GM12878 (cell line): ENCODE results near the gene PHLDB3. TPM values are rescaled to one million over a fixed set of nuclear protein-coding genes. Genes with fewer than 3 reads are reported as not detected.

Experiments
- FOXK2 ChIP-seq: fragments of 450-650 bp; IDR thresholded peaks from 2 replicates; pipeline ENCODE4 v1.6.1; 2017; ENCODE audit warnings: mild to moderate bottlenecking, moderate library complexity
- JUND ChIP-seq: IDR thresholded peaks from 2 replicates; pipeline ENCODE4 v1.6.1; 2012; ENCODE audit warnings: low read depth, mild to moderate bottlenecking, low read length, improper control_type of control experiment, moderate library complexity
- KAT2A ChIP-seq: conservative IDR thresholded peaks from 2 replicates; pipeline ENCODE4 v1.6.1; 2011; ENCODE audit warnings: low read depth, low read length; ENCODE audit not compliant: control insufficient read depth
- MEF2A ChIP-seq: IDR thresholded peaks from 2 replicates; pipeline ENCODE4 v1.6.1; 2011; ENCODE audit warnings: low read depth, mild to moderate bottlenecking, low read length, moderate library complexity; ENCODE audit not compliant: insufficient read depth
- MTA3 ChIP-seq: IDR thresholded peaks from 2 replicates; pipeline ENCODE4 v1.6.1; 2012; ENCODE audit warnings: low read length, inconsistent platforms, borderline replicate concordance
- NBN ChIP-seq: fragments of 450-650 bp; IDR thresholded peaks from 2 replicates; pipeline ENCODE4 v1.6.1; 2016
- NR2C2 ChIP-seq: IDR thresholded peaks from 2 replicates; pipeline ENCODE4 v1.6.1; 2011; ENCODE audit warnings: borderline replicate concordance, low read depth; ENCODE audit not compliant: control insufficient read depth, insufficient read length
- SMARCA5 ChIP-seq: fragments of 450-650 bp; IDR thresholded peaks from 2 replicates; pipeline ENCODE4 v1.6.1; 2017; ENCODE audit warnings: mild to moderate bottlenecking
- STAT1 ChIP-seq: fragments of 450-650 bp; conservative IDR thresholded peaks from 2 replicates; pipeline ENCODE4 v1.6.1; 2014; ENCODE audit warnings: antibody characterized with exemption, mild to moderate bottlenecking
- polyA plus RNA-seq, 11 experiments: library from polyadenylated mRNA; depleted of rRNA in 4 of 11; unstranded in 6 of 11; stranded (reverse) in 5 of 11; fragments of >200 nt; fragmentation: Nextera tagmentation in 4 of 11; fragmentation: Illumina TruSeq in 1 of 11; extraction: Ambion mirVana in 4 of 11; extraction: Trizol in 1 of 11; gene quantifications; 1 replicate in 1 of 11; 2 replicates in 10 of 11; pipeline versions ENCODE4 v1.2.1 to v1.2.3, GENCODE V29; 2011 to 2016; ENCODE audit warnings: inconsistent platforms in 2 of 11, missing spikeins in 2 of 11, low read depth in 1 of 11
- total RNA-seq, 4 experiments: library from RNA; depleted of rRNA in 3 of 4; stranded (reverse); fragments of >200 nt in 3 of 4; fragmentation: Illumina TruSeq in 1 of 4; extraction: Trizol in 1 of 4; gene quantifications; 2 replicates each; pipeline versions ENCODE4 v1.2.1 to v1.2.3, GENCODE V29; 2013 to 2021
- TF ChIP-seq, protein P1 (sequence below): fragments of 450-650 bp; IDR thresholded peaks from 2 replicates; pipeline ENCODE4 v1.6.1; 2016; ENCODE audit warnings: mild to moderate bottlenecking, moderate library complexity, borderline replicate concordance
- TF ChIP-seq, protein P2 (sequence below): fragments of 450-650 bp; IDR thresholded peaks from 2 replicates; pipeline ENCODE4 v1.6.1; 2014; ENCODE audit warnings: mild to moderate bottlenecking

PHLDB3 gene
- total and polyA plus RNA-seq, 10 of the 15 experiments (the other 5 are each of a cell fraction or from before 2014, with no cell fraction given) = 0.13 to 13.0 (median 5.5) TPM

DNA sequence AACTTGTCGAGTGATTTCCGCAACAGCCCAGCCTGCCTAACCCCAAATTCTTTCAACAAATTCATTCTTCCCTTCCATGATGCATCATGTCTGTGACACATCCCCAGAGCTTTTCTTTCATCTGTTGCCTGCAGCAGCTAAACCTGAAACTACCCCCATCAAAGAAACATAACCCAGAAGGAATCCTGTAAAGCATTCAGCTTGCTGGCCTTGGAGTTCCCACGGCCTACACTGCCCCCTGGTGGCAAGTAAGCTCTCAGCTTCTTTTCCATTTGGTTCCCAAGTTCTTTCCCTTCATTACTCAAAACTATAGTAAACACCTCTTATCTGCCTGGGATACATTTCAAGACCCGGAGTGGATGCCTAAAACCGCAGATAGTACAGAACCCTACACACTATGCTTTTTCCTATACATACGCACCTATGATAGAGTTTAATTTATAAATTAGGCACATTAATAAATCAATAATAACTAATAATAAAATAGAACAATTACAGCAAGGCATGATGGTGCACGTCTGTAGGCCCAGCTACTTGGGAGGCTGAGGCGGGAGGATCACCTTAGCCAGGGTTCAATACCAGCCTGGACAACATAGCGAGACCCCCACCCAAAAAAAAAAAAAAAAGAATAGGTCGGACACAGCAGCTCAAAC is 15.0 kb upstream of the PHLDB3 start (continued):
- TF ChIP-seq, protein P1, sequence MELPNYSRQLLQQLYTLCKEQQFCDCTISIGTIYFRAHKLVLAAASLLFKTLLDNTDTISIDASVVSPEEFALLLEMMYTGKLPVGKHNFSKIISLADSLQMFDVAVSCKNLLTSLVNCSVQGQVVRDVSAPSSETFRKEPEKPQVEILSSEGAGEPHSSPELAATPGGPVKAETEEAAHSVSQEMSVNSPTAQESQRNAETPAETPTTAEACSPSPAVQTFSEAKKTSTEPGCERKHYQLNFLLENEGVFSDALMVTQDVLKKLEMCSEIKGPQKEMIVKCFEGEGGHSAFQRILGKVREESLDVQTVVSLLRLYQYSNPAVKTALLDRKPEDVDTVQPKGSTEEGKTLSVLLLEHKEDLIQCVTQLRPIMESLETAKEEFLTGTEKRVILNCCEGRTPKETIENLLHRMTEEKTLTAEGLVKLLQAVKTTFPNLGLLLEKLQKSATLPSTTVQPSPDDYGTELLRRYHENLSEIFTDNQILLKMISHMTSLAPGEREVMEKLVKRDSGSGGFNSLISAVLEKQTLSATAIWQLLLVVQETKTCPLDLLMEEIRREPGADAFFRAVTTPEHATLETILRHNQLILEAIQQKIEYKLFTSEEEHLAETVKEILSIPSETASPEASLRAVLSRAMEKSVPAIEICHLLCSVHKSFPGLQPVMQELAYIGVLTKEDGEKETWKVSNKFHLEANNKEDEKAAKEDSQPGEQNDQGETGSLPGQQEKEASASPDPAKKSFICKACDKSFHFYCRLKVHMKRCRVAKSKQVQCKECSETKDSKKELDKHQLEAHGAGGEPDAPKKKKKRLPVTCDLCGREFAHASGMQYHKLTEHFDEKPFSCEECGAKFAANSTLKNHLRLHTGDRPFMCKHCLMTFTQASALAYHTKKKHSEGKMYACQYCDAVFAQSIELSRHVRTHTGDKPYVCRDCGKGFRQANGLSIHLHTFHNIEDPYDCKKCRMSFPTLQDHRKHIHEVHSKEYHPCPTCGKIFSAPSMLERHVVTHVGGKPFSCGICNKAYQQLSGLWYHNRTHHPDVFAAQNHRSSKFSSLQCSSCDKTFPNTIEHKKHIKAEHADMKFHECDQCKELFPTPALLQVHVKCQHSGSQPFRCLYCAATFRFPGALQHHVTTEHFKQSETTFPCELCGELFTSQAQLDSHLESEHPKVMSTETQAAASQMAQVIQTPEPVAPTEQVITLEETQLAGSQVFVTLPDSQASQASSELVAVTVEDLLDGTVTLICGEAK = no peak
- TF ChIP-seq NR2C2 = no peak
- TF ChIP-seq STAT1 = no peak
- TF ChIP-seq, protein P2, sequence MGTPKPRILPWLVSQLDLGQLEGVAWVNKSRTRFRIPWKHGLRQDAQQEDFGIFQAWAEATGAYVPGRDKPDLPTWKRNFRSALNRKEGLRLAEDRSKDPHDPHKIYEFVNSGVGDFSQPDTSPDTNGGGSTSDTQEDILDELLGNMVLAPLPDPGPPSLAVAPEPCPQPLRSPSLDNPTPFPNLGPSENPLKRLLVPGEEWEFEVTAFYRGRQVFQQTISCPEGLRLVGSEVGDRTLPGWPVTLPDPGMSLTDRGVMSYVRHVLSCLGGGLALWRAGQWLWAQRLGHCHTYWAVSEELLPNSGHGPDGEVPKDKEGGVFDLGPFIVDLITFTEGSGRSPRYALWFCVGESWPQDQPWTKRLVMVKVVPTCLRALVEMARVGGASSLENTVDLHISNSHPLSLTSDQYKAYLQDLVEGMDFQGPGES = no peak
- TF ChIP-seq FOXK2 = no peak
- TF ChIP-seq NBN = no peak
- no peak for TF ChIP-seq MTA3
- TF ChIP-seq MEF2A = no peak
- TF ChIP-seq JUND = no peak
- no peak for TF ChIP-seq KAT2A
- TF ChIP-seq SMARCA5 = 0 out of 2 replicates have a peak, but pooled peaks have one; percentile 32
- TF ChIP-seq, all 136 proteins: peak for 9
